Measurements from ENCODE around the gene EML1.

DNA sequence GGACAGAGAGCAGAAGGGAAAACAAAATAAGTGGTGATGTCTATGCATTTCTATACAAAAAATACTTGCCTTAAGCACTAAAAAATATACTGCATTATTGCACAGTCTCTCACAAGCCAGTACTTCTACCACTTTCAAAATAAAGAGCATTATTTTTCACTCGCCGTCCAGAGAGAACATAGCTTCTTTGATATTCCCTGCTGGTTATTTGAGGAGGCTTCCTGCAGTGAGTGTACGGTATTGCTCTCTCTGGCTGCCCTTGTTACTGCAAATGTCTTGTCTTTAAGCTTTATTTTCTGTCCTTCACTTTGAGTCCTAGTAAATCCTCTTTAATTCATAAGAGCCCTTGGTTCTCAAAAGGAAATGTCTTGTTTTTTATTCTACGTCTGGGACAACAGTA is 81.1 kb downstream of the EML1 start:
- TF ChIP-seq ELF4 (CRISPR knock-in tag; IDR thresholded peaks at IDR 0.05; ENCODE audit: borderline replicate concordance) (no peak), GABPB1 (CRISPR knock-in tag; IDR thresholded peaks at IDR 0.05) (no peak), ZC3H13 (CRISPR knock-in tag; IDR thresholded peaks at IDR 0.05) (no peak), ZNF24 (IDR thresholded peaks at IDR 0.05) (no peak), RBFOX2 (IDR thresholded peaks at IDR 0.05; ENCODE audit: low read depth, low read length) (no peak), ZNF749 (CRISPR knock-in tag; IDR thresholded peaks at IDR 0.05; ENCODE audit: borderline replicate concordance) (no peak), RBAK (CRISPR knock-in tag; IDR thresholded peaks at IDR 0.05) (no peak), CREB1 (IDR thresholded peaks at IDR 0.05) (no peak), CREB1 (CRISPR knock-in tag; IDR thresholded peaks at IDR 0.05) (no peak), SAP130 (CRISPR knock-in tag; IDR thresholded peaks at IDR 0.05; ENCODE audit: low read depth) (no peak), PATZ1 (CRISPR knock-in tag; IDR thresholded peaks at IDR 0.05) (no peak), DNMT3B (CRISPR knock-in tag; conservative IDR thresholded peaks at IDR 0.05) (no peak), MEIS2 (CRISPR knock-in tag; IDR thresholded peaks at IDR 0.05) (no peak)
- TF ChIP-seq, protein P1, sequence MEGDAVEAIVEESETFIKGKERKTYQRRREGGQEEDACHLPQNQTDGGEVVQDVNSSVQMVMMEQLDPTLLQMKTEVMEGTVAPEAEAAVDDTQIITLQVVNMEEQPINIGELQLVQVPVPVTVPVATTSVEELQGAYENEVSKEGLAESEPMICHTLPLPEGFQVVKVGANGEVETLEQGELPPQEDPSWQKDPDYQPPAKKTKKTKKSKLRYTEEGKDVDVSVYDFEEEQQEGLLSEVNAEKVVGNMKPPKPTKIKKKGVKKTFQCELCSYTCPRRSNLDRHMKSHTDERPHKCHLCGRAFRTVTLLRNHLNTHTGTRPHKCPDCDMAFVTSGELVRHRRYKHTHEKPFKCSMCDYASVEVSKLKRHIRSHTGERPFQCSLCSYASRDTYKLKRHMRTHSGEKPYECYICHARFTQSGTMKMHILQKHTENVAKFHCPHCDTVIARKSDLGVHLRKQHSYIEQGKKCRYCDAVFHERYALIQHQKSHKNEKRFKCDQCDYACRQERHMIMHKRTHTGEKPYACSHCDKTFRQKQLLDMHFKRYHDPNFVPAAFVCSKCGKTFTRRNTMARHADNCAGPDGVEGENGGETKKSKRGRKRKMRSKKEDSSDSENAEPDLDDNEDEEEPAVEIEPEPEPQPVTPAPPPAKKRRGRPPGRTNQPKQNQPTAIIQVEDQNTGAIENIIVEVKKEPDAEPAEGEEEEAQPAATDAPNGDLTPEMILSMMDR (CRISPR knock-in tag; IDR thresholded peaks at IDR 0.05), result no peak
- TF ChIP-seq, protein P2, sequence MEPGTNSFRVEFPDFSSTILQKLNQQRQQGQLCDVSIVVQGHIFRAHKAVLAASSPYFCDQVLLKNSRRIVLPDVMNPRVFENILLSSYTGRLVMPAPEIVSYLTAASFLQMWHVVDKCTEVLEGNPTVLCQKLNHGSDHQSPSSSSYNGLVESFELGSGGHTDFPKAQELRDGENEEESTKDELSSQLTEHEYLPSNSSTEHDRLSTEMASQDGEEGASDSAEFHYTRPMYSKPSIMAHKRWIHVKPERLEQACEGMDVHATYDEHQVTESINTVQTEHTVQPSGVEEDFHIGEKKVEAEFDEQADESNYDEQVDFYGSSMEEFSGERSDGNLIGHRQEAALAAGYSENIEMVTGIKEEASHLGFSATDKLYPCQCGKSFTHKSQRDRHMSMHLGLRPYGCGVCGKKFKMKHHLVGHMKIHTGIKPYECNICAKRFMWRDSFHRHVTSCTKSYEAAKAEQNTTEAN (CRISPR knock-in tag; conservative IDR thresholded peaks at IDR 0.05), result no peak
